ENCODE results near the gene CR1L.

DNA sequence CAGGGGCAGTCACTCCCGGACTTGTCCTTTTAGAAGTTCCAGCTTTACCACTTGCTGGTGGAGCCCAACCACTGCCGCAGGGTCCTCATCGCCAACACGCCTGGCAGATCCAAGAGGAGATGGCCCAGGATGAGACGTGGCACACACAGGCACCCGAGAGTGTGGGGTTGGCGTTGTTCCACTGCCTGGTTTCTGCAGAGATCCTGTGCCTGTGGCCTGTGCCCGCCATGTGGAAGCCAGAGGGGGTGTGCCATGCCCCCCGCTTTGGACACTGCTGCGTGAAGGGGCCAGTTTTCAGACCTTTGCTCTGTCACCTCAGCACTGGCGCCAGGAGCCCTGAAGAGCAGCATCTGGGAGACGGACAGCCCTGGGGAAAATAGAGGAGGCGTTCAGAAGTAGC lies 117.7 kb downstream of the CR1L start:
- TF ChIP-seq, protein P1, sequence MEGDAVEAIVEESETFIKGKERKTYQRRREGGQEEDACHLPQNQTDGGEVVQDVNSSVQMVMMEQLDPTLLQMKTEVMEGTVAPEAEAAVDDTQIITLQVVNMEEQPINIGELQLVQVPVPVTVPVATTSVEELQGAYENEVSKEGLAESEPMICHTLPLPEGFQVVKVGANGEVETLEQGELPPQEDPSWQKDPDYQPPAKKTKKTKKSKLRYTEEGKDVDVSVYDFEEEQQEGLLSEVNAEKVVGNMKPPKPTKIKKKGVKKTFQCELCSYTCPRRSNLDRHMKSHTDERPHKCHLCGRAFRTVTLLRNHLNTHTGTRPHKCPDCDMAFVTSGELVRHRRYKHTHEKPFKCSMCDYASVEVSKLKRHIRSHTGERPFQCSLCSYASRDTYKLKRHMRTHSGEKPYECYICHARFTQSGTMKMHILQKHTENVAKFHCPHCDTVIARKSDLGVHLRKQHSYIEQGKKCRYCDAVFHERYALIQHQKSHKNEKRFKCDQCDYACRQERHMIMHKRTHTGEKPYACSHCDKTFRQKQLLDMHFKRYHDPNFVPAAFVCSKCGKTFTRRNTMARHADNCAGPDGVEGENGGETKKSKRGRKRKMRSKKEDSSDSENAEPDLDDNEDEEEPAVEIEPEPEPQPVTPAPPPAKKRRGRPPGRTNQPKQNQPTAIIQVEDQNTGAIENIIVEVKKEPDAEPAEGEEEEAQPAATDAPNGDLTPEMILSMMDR (conservative IDR thresholded peaks at IDR 0.05; ENCODE audit: low read length): no peak
- TF ChIP-seq EZH2phosphoT487 (IDR thresholded peaks at IDR 0.05; ENCODE audit: borderline replicate concordance): no peak

All from Loucy (cell line).